Karpas-422 (cell line): ENCODE results near the gene MS4A6A. TPM values are rescaled to one million over a fixed set of nuclear protein-coding genes. Genes with fewer than 3 reads are reported as not detected.

Experiments used
- DNase-seq: peaks from one replicate; pipeline ENCODE4 v3.0.0-alpha.2; 2015
- H2AFZ ChIP-seq: fragments of 200-600 bp; sonication (generic); 2 replicates; pipeline ENCODE4 v1.6.1; 2014; ENCODE audit warnings: antibody characterized with exemption, low read length, mixed read lengths
- H3K27ac ChIP-seq: fragments of 200-600 bp; sonication (generic); 2 replicates; pipeline ENCODE4 v1.5.1; 2014; ENCODE audit warnings: mild to moderate bottlenecking, low read length, moderate library complexity
- H3K27me3 ChIP-seq: fragments of 200-600 bp; sonication (generic); 2 replicates; pipeline ENCODE4 v1.6.1; 2014; ENCODE audit warnings: low read length, mixed read lengths
- H3K36me3 ChIP-seq: fragments of 200-600 bp; sonication (generic); 2 replicates; pipeline ENCODE4 v1.6.1; 2014; ENCODE audit warnings: low read length, mixed read lengths; ENCODE audit not compliant: insufficient read depth
- H3K4me1 ChIP-seq: fragments of 200-600 bp; sonication (generic); 2 replicates; pipeline ENCODE4 v1.6.1; 2014; ENCODE audit warnings: mild to moderate bottlenecking, low read length, mixed read lengths
- H3K4me2 ChIP-seq: fragments of 200-600 bp; sonication (generic); 2 replicates; pipeline ENCODE4 v1.6.1; 2014; ENCODE audit warnings: low read length, low read depth, mild to moderate bottlenecking; ENCODE audit not compliant: poor library complexity, severe bottlenecking
- H3K4me3 ChIP-seq: fragments of 200-600 bp; sonication (generic); 2 replicates; pipeline ENCODE4 v1.5.1; 2014; ENCODE audit warnings: mild to moderate bottlenecking, antibody characterized with exemption, low read length, mixed read lengths
- H3K79me2 ChIP-seq: fragments of 200-600 bp; sonication (generic); 2 replicates; pipeline ENCODE4 v1.6.1; 2014; ENCODE audit warnings: mild to moderate bottlenecking, low read length, mixed read lengths
- H3K9ac ChIP-seq: fragments of 200-600 bp; sonication (generic); 2 replicates; pipeline ENCODE4 v1.6.0; 2014; ENCODE audit warnings: low read length
- H3K9me2 ChIP-seq: fragments of 200-600 bp; sonication (generic), shearing (Covaris generic); replicated peaks from 2 replicates; pipeline ENCODE4 v1.6.0; 2014; ENCODE audit warnings: mild to moderate bottlenecking, low read length, moderate library complexity; ENCODE audit not compliant: insufficient read depth
- H3K9me3 ChIP-seq: fragments of 300-700, 200-600 bp; sonication (generic); 2 replicates; pipeline ENCODE4 v1.6.1; 2014; ENCODE audit warnings: low read length, mixed read lengths
- H4K20me1 ChIP-seq: fragments of 200-600 bp; sonication (generic); 2 replicates; pipeline ENCODE4 v1.6.1; 2014; ENCODE audit warnings: mild to moderate bottlenecking, antibody characterized with exemption, low read length, low read depth; ENCODE audit not compliant: insufficient read depth
- total RNA-seq: library from RNA; depleted of rRNA; stranded (reverse); fragments of >200 nt; shearing (Covaris generic); gene quantifications from 2 replicates; pipeline ENCODE4 v1.2.3, GENCODE V29; 2014; ENCODE audit warnings: low replicate concordance

MS4A6A gene
- total RNA-seq, 1 experiment from 2014 or later: not detected

- no peak overlapping the region for H2AFZ ChIP-seq
- H3K4me2 ChIP-seq: no peak overlapping the region
- no peaks in the 10 kb centered on the region for H3K4me1 ChIP-seq
- DNase-seq: no peak
- H3K79me2 ChIP-seq: no peaks in the 10 kb centered on the region
- no peaks in the 10 kb centered on the region for H3K27me3 ChIP-seq
- no peak overlapping the region for H3K9ac ChIP-seq
- no peaks in the 10 kb centered on the region for H3K9me3 ChIP-seq
- H3K4me3 ChIP-seq: no peak overlapping the region
- H3K9me2 ChIP-seq: no peaks in the 10 kb centered on the region
- no peaks in the 10 kb centered on the region for H3K36me3 ChIP-seq
- no peak overlapping the region for H3K27ac ChIP-seq
- no peaks in the 10 kb centered on the region for H4K20me1 ChIP-seq
Measured at GRCh38 chr11:60172011-60172410, 10.9 kb downstream of the MS4A6A start.

DNA sequence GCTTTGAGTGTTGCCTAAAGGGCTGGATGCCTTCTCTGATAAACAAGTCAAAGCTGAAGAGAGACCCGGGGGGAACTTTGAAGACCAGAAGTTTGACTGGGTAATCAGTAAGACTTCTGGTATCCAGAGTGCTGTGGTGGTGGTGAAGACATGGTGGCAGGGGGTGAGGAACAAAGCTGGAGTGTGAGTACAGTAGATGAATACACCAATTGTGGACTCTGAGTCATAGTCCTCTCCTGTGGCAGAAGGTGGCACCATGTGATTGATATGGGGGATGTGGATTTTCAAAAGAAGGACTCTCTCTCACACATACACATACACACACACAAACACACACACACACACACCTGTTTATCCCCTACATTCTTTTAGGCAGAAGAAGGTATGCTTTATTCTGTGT, 12.3 kb downstream of the MS4A6A start:
- H3K36me3 ChIP-seq: no peaks in the 10 kb centered on the region
- H3K4me1 ChIP-seq: no peaks in the 10 kb centered on the region
- no peak overlapping the region for H2AFZ ChIP-seq
- no peaks in the 10 kb centered on the region for H3K9me3 ChIP-seq
- no peaks in the 10 kb centered on the region for H3K79me2 ChIP-seq
- no peak for DNase-seq
- no peak overlapping the region for H3K27ac ChIP-seq
- no peaks in the 10 kb centered on the region for H3K9me2 ChIP-seq
- H3K9ac ChIP-seq: no peak overlapping the region
- no peaks in the 10 kb centered on the region for H3K27me3 ChIP-seq
- no peak overlapping the region for H3K4me3 ChIP-seq
- H4K20me1 ChIP-seq: no peaks in the 10 kb centered on the region
- H3K4me2 ChIP-seq: no peak overlapping the region

- Histone ChIP-seq H3K9me2 (no peaks in the 10 kb centered on the region), H3K27me3 (no peaks in the 10 kb centered on the region), H3K79me2 (no peaks in the 10 kb centered on the region), H3K9me3 (no peaks in the 10 kb centered on the region), H3K4me2 (no peak overlapping the region), H3K9ac (no peak overlapping the region), H2AFZ (no peak overlapping the region), H3K4me3 (no peak overlapping the region), H3K27ac (no peak overlapping the region), H3K4me1 (no peaks in the 10 kb centered on the region), H3K36me3 (no peaks in the 10 kb centered on the region), H4K20me1 (no peaks in the 10 kb centered on the region)
- peak; percentile 62 for DNase-seq
Measured at GRCh38 chr11:60169264-60169915, 13.5 kb downstream of the MS4A6A start.

DNA sequence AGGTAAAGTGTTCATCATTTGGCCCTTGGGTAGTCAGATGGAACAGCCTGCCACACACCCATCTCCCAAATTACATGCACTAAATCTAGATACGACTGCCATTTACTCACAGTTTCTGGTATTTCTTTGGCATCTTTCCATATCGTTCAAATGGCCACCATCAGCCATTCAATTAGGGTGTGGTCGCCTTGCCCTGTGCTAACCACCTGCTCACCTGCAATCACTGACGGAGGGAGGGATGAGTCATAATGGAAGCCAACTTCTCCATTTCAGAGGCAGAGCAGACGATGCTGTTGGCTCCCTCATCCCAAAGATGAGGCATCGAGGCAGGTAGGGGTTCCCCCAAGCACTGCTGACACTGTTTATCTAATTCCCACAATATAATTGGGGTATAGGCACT, 14.6 kb downstream of the MS4A6A start:
- H3K9me3 ChIP-seq: no peaks in the 10 kb centered on the region
- DNase-seq: no peak
- no peak overlapping the region for H3K27ac ChIP-seq
- H3K4me3 ChIP-seq: no peak overlapping the region
- H3K4me2 ChIP-seq: no peak overlapping the region
- H3K36me3 ChIP-seq: no peaks in the 10 kb centered on the region
- no peaks in the 10 kb centered on the region for H3K9me2 ChIP-seq
- H2AFZ ChIP-seq: no peak overlapping the region
- no peaks in the 10 kb centered on the region for H4K20me1 ChIP-seq
- H3K79me2 ChIP-seq: no peaks in the 10 kb centered on the region
- H3K27me3 ChIP-seq: no peaks in the 10 kb centered on the region
- no peaks in the 10 kb centered on the region for H3K4me1 ChIP-seq
- H3K9ac ChIP-seq: no peak overlapping the region

GRCh38 chr11:60165951-60166350, 16.9 kb downstream of the MS4A6A start:
- Histone ChIP-seq H3K4me1 (no peaks in the 10 kb centered on the region), H3K27me3 (no peaks in the 10 kb centered on the region), H4K20me1 (no peaks in the 10 kb centered on the region), H3K79me2 (no peaks in the 10 kb centered on the region), H3K9me2 (no peaks in the 10 kb centered on the region), H3K9me3 (no peaks in the 10 kb centered on the region), H3K9ac (no peak overlapping the region), H3K27ac (no peak overlapping the region), H2AFZ (no peak overlapping the region), H3K36me3 (no peaks in the 10 kb centered on the region), H3K4me2 (no peak overlapping the region), H3K4me3 (no peak overlapping the region)
- DNase-seq: no peak

GRCh38 chr11:60165538-60165937, 17.3 kb downstream of the MS4A6A start:
- Histone ChIP-seq H3K36me3 (no peaks in the 10 kb centered on the region), H3K9me3 (no peaks in the 10 kb centered on the region), H3K27ac (no peak overlapping the region), H3K27me3 (no peaks in the 10 kb centered on the region), H3K9ac (no peak overlapping the region), H3K9me2 (no peaks in the 10 kb centered on the region), H3K4me3 (no peak overlapping the region), H4K20me1 (no peaks in the 10 kb centered on the region), H3K4me2 (no peak overlapping the region), H3K79me2 (no peaks in the 10 kb centered on the region), H2AFZ (no peak overlapping the region), H3K4me1 (no peaks in the 10 kb centered on the region)
- DNase-seq: no peak

DNA sequence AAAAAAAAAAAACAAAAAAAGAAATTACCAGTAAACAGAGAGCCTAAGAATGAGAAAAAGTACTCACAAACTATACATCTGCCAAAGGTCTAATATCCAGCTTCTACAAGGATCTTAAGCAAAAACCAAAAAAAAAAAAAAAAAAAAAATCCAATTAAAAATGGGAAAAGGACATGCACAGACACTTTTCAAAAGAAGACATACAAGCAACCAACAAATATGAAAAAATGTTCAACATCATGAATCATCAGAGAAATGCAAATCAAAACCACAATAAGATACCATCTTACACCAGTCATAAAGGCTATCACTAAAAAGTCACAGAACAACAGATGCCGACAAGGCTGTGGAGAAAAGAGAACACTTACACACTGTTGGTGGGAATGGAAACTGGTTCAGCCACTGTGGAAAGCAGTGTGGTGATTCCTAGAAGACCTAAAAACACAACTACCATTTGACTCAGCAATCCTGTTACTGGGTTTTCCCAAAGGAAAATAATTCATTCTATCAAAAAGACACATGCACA, 18.3 kb downstream of the MS4A6A start:
- Histone ChIP-seq H3K4me1 (no peaks in the 10 kb centered on the region), H2AFZ (no peak overlapping the region), H3K9me2 (no peaks in the 10 kb centered on the region), H3K4me3 (no peak overlapping the region), H3K79me2 (no peaks in the 10 kb centered on the region), H3K4me2 (no peak overlapping the region), H3K9ac (no peak overlapping the region), H3K27ac (no peak overlapping the region), H3K36me3 (no peaks in the 10 kb centered on the region), H3K27me3 (no peaks in the 10 kb centered on the region), H4K20me1 (no peaks in the 10 kb centered on the region), H3K9me3 (no peaks in the 10 kb centered on the region)
- DNase-seq: no peak

GRCh38 chr11:60161766-60162165, 21.1 kb downstream of the MS4A6A start:
- no peaks in the 10 kb centered on the region for H3K27me3 ChIP-seq
- H3K9me2 ChIP-seq: no peaks in the 10 kb centered on the region
- H3K4me1 ChIP-seq: no peaks in the 10 kb centered on the region
- no peak overlapping the region for H3K9ac ChIP-seq
- H3K4me3 ChIP-seq: no peak overlapping the region
- no peak overlapping the region for H2AFZ ChIP-seq
- no peak for DNase-seq
- no peaks in the 10 kb centered on the region for H3K9me3 ChIP-seq
- H3K27ac ChIP-seq: no peak overlapping the region
- no peak overlapping the region for H3K4me2 ChIP-seq
- no peaks in the 10 kb centered on the region for H4K20me1 ChIP-seq
- no peaks in the 10 kb centered on the region for H3K36me3 ChIP-seq
- H3K79me2 ChIP-seq: no peaks in the 10 kb centered on the region
